Loucy (cell line): ENCODE data around the gene LSP1.

Experiments
- H2AFZ ChIP-seq: fragments of 200-600 bp; sonication (generic); 2 replicates; pipeline ENCODE4 v1.6.0; 2016; ENCODE audit warnings: antibody characterized with exemption, mild to moderate bottlenecking, low read length, moderate library complexity
- H3F3A ChIP-seq: fragments of 200-600 bp; 2 replicates; pipeline ENCODE4 v1.6.0; 2016; ENCODE audit warnings: antibody characterized with exemption, low read depth, mild to moderate bottlenecking
- H3K27me3 ChIP-seq: fragments of 200-600 bp; sonication (generic); 2 replicates; pipeline ENCODE4 v1.6.1; 2014; ENCODE audit warnings: low read length, mild to moderate bottlenecking; ENCODE audit not compliant: insufficient read depth, poor library complexity, severe bottlenecking
- H3K36me3 ChIP-seq: fragments of 200-600 bp; sonication (generic); 2 replicates; pipeline ENCODE4 v1.6.1; 2016; ENCODE audit warnings: low read length; ENCODE audit not compliant: insufficient read depth
- H3K4me1 ChIP-seq: fragments of 200-600 bp; sonication (generic); 2 replicates; pipeline ENCODE4 v1.5.1; 2014; ENCODE audit warnings: low read length, mild to moderate bottlenecking; ENCODE audit not compliant: insufficient read depth, poor library complexity, severe bottlenecking
- H3K4me2 ChIP-seq: fragments of 200-600 bp; sonication (generic); 2 replicates; pipeline ENCODE4 v1.6.0; 2014; ENCODE audit warnings: antibody characterized with exemption, low read length, low read depth, mild to moderate bottlenecking; ENCODE audit not compliant: poor library complexity, severe bottlenecking
- H3K4me3 ChIP-seq: fragments of 200-600 bp; sonication (generic); 2 replicates; pipeline ENCODE4 v1.5.1; 2014; ENCODE audit warnings: low read length, mild to moderate bottlenecking, mixed read lengths; ENCODE audit not compliant: poor library complexity, severe bottlenecking
- H3K79me2 ChIP-seq: fragments of 200-600 bp; sonication (generic); 2 replicates; pipeline ENCODE4 v1.6.1; 2014; ENCODE audit warnings: low read length; ENCODE audit not compliant: insufficient read depth
- H3K9ac ChIP-seq: fragments of 200-600 bp; sonication (generic); 2 replicates; pipeline ENCODE4 v1.6.0; 2014; ENCODE audit warnings: mild to moderate bottlenecking, low read depth, low read length, moderate library complexity; ENCODE audit not compliant: poor library complexity, severe bottlenecking
- H3K9me2 ChIP-seq: fragments of 200-600 bp; sonication (generic); replicated peaks from 2 replicates; pipeline ENCODE4 v1.6.1; 2016; ENCODE audit warnings: low read depth, low read length, mixed read lengths
- H3K9me3 ChIP-seq: fragments of 200-600 bp; sonication (generic); 2 replicates; pipeline ENCODE4 v1.6.1; 2014; ENCODE audit warnings: mild to moderate bottlenecking, antibody characterized with exemption, low read length, low read depth; ENCODE audit not compliant: insufficient read depth
- H4K20me1 ChIP-seq: fragments of 200-600 bp; sonication (generic); 2 replicates; pipeline ENCODE4 v1.6.0; 2014; ENCODE audit warnings: antibody characterized with exemption, low read length, mild to moderate bottlenecking; ENCODE audit not compliant: insufficient read depth, poor library complexity, severe bottlenecking
- CTCF ChIP-seq: fragments of 200-600 bp; sonication (generic); conservative IDR thresholded peaks from 2 replicates; pipeline ENCODE4 v1.5.1; 2014; ENCODE audit warnings: mild to moderate bottlenecking, antibody characterized with exemption, low read length
- EZH2phosphoT487 ChIP-seq: fragments of 200-600 bp; IDR thresholded peaks from 2 replicates; pipeline ENCODE4 v1.6.1; 2018; ENCODE audit warnings: antibody characterized with exemption, mild to moderate bottlenecking, moderate library complexity, borderline replicate concordance

Gene LSP1

GRCh38 chr11:1858576-1858975 lies 5.7 kb downstream of the LSP1 start:
- no peaks in the 10 kb centered on the region for H3F3A ChIP-seq
- no peak overlapping the region for H2AFZ ChIP-seq
- no peaks in the 10 kb centered on the region for H3K9me3 ChIP-seq
- no peaks in the 10 kb centered on the region for H3K36me3 ChIP-seq
- TF ChIP-seq EZH2phosphoT487 (no peak), CTCF (no peak)
- no peak overlapping the region for H3K4me2 ChIP-seq
- H3K9ac ChIP-seq = no peak overlapping the region
- H3K4me3 ChIP-seq = no peak overlapping the region
- peaks cover 11% of the 10 kb centered on the region for H4K20me1 ChIP-seq
- peaks cover 75% of the 10 kb centered on the region; the same call in 1 of the 2 replicates for H3K79me2 ChIP-seq
- H3K27me3 ChIP-seq = no peaks in the 10 kb centered on the region
- H3K4me1 ChIP-seq = no peaks in the 10 kb centered on the region
- no peaks in the 10 kb centered on the region for H3K9me2 ChIP-seq

GRCh38 chr11:1859004-1859403 lies 6.1 kb downstream of the LSP1 start:
- TF ChIP-seq EZH2phosphoT487 = no peak
- no peak for TF ChIP-seq CTCF
- Histone ChIP-seq H3K9me3 (no peaks in the 10 kb centered on the region), H3F3A (no peaks in the 10 kb centered on the region), H3K36me3 (no peaks in the 10 kb centered on the region), H4K20me1 (peaks cover 11% of the 10 kb centered on the region), H3K4me2 (no peak overlapping the region), H2AFZ (no peak overlapping the region), H3K27me3 (no peaks in the 10 kb centered on the region), H3K4me3 (no peak overlapping the region), H3K9ac (no peak overlapping the region), H3K79me2 (peaks cover 73% of the 10 kb centered on the region; the same call in 1 of the 2 replicates), H3K9me2 (no peaks in the 10 kb centered on the region), H3K4me1 (no peaks in the 10 kb centered on the region)

GRCh38 chr11:1860108-1860507 lies 7.2 kb downstream of the LSP1 start:
- H4K20me1 ChIP-seq = peaks cover 11% of the 10 kb centered on the region
- H3K36me3 ChIP-seq = no peaks in the 10 kb centered on the region
- peaks cover 62% of the 10 kb centered on the region; the same call in 1 of the 2 replicates for H3K79me2 ChIP-seq
- no peaks in the 10 kb centered on the region for H3F3A ChIP-seq
- no peak overlapping the region for H3K9ac ChIP-seq
- H3K9me2 ChIP-seq = no peaks in the 10 kb centered on the region
- TF ChIP-seq CTCF = no peak
- no peak for TF ChIP-seq EZH2phosphoT487
- H3K9me3 ChIP-seq = no peaks in the 10 kb centered on the region
- no peak overlapping the region for H3K4me2 ChIP-seq
- H3K4me1 ChIP-seq = no peaks in the 10 kb centered on the region
- no peak overlapping the region for H2AFZ ChIP-seq
- no peaks in the 10 kb centered on the region for H3K27me3 ChIP-seq
- H3K4me3 ChIP-seq = no peak overlapping the region
